ENCODE measurements around the gene STARD9.
"Not testable (repeated sequence)": the region's sequence is repeated elsewhere in the genome, so short reads cannot be mapped to it uniquely, and the experiment has no call there.

Gene STARD9

DNA sequence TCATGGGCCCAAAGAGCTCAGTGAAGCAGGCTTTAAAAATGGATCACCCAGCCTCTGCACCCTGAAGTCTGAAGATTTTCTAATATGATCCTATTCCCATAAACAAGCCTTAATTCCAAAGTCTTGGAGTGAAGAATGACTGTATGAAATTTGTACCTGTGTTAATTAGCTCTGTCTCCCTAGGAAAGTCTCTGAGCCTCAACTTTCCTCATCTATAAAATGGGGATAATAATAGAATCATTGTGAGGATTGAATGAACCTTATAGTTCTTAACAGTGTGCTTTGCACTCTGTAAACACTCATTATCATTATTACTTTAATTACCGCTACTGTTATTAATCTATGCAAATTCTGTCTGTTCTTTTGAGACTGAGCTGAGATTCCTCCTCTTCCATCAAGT, 99.6 kb downstream of the STARD9 start:
- Histone ChIP-seq H4K20me1 (no peaks in the 10 kb centered on the region), H3K4me2 (no peak overlapping the region), H3K4me3 (no peak overlapping the region), H3K27me3 (no peaks in the 10 kb centered on the region), H3K4me1 (no peaks in the 10 kb centered on the region), H3K9ac (no peak overlapping the region), H3K36me3 (peaks cover 86% of the 10 kb centered on the region), H3K27ac (no peak overlapping the region), H3K9me3 (no peaks in the 10 kb centered on the region)
- TF ChIP-seq Cebpa-rat (IDR thresholded peaks at IDR 0.05), result no peak

DNA sequence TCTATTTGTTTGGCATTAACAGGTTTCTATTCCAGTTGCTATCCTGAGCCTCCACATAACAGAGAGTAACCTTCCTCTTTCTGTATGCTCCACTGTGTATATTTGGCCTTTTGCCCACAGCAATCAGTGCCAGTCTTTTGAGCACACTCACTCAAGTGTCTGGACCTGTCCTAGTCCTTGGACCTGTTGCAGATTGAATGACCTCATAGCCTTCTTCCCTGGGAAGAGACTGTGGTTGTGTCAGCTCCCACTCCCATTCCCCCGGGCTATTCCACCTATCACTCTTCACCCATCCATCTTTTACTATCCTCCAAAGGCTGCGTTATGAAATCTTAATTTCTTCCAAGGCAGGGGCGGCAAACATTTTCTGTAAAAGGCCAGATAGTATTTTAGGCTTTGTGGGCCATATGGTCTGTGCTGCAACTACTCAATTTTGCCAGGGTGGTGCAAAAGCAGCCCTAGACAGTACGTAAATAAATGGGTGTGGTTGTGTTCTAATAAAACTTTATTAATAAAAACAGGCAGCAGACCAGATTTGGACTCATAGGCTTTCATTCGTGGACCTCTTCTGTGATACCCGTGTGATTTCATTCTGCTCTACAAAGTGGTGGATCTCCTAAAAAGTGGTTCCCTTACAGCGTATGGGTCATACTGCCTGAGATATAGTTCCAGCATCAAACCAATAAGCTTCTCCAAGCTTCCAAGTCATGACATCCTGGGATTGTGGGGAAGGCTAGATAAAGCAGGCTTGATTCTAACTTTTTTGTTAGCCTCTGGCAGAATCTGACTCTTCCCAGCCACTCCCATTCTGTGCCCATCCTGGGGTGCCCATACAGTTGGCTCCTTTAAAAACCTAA, 104.1 kb downstream of the STARD9 start:
- H3K9me3 ChIP-seq, result no peaks in the 10 kb centered on the region

DNA sequence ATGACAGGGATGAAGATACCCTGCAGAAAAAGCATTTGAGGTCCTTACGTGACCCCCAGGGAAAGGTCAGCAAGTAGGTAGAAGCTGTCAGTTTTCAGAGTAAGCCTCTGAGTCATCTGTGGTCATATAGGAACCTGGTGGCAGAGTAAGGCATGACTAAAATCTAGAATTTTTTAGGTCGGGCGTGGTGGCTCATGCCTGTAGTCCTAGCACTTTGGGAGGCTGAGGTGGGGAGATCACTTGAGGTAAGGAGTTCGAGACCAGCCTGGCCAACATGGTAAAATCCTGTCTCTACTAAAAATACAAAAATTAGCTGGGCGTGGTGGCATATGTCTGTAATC, 104.7 kb downstream of the STARD9 start:
- H3K4me1 ChIP-seq, H3K27me3 ChIP-seq, H4K20me1 ChIP-seq, H3K4me2 ChIP-seq, H3K9ac ChIP-seq, H3K27ac ChIP-seq, H3K4me3 ChIP-seq, H3K9me3 ChIP-seq: not testable (repeated sequence)
- H3K36me3 ChIP-seq, result peaks cover 95% of the 10 kb centered on the region

More for the DNA sequence above, 104.1 kb downstream of the STARD9 start:
- H4K20me1 ChIP-seq, result no peaks in the 10 kb centered on the region
- TF ChIP-seq Cebpa-rat (IDR thresholded peaks at IDR 0.05), result no peak
- H3K4me2 ChIP-seq, result no peak overlapping the region
- H3K27me3 ChIP-seq, result no peaks in the 10 kb centered on the region
- H3K4me1 ChIP-seq, result no peaks in the 10 kb centered on the region
- no peak overlapping the region for H3K4me3 ChIP-seq
- peaks cover 95% of the 10 kb centered on the region for H3K36me3 ChIP-seq
- H3K27ac ChIP-seq, result no peak overlapping the region
- no peak overlapping the region for H3K9ac ChIP-seq

DNA sequence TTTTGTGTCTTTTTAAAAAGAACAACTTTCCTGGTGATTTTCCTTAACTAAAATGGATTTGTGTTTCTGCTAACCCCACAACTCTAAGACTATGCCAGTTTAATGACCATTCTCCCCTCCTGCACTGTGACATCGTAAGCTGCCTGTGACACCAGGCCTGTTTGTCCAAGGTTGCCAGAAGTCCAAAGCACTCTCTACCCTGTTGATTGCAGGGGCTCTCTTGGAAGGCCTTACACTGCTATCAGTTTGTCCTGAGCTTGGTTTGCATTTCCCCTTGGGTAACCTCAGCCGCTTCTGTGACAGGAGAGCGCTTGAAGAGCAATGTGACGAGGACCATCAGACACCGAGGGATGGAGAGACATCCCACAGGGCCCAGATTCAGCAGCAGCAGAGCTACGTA, 105.7 kb downstream of the STARD9 start:
- peaks cover 95% of the 10 kb centered on the region for H3K36me3 ChIP-seq
- no peaks in the 10 kb centered on the region for H4K20me1 ChIP-seq
- H3K27me3 ChIP-seq, result no peaks in the 10 kb centered on the region
- no peaks in the 10 kb centered on the region for H3K4me1 ChIP-seq
- no peak overlapping the region for H3K27ac ChIP-seq
- no peak overlapping the region for H3K9ac ChIP-seq
- H3K9me3 ChIP-seq, result no peaks in the 10 kb centered on the region
- no peak overlapping the region for H3K4me2 ChIP-seq
- no peak for TF ChIP-seq Cebpa-rat (IDR thresholded peaks at IDR 0.05)
- no peak overlapping the region for H3K4me3 ChIP-seq

DNA sequence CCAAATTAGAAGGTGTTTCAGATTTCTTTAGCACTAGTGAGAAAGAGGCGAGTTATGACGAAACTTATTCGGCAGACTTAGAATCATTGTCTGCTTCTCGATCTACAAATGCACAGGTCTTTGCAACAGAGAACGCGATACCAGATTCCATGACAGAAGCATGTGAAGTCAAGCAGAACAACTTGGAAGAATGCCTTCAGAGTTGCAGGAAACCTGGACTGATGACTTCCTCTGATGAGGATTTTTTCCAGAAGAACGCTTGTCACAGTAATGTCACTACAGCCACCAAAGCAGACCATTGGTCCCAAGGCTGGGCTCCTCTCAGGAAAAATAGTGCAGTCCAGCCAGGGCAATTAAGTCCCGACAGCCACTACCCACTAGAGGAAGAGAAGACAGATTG, 110.9 kb downstream of the STARD9 start:
- Histone ChIP-seq H4K20me1 (no peaks in the 10 kb centered on the region), H3K9ac (no peak overlapping the region), H3K4me3 (no peak overlapping the region), H3K27ac (no peak overlapping the region), H3K36me3 (peaks cover 99% of the 10 kb centered on the region), H3K27me3 (no peaks in the 10 kb centered on the region), H3K9me3 (no peaks in the 10 kb centered on the region), H3K4me1 (no peaks in the 10 kb centered on the region), H3K4me2 (no peak overlapping the region)
- TF ChIP-seq Cebpa-rat (IDR thresholded peaks at IDR 0.05), result no peak

DNA sequence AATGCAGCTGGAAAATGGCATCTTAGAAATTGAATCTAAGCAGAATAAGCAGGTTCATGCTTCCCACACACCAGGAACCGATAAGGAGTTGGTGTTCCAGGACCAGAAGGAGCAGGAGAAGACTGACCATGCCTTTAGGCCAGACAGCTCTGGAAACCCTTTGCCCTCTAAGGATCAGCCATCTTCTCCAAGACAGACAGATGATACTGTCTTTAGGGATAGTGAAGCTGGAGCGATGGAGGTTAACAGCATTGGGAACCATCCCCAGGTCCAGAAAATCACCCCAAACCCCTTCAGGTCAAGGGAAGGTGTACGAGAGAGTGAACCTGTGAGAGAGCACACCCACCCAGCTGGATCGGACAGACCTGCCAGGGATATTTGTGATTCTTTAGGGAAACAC, 112.3 kb downstream of the STARD9 start:
- H3K4me2 ChIP-seq, result no peak overlapping the region
- H3K27me3 ChIP-seq, result no peaks in the 10 kb centered on the region
- H3K27ac ChIP-seq, result no peak overlapping the region
- no peaks in the 10 kb centered on the region for H4K20me1 ChIP-seq
- H3K4me3 ChIP-seq, result no peak overlapping the region
- no peaks in the 10 kb centered on the region for H3K9me3 ChIP-seq
- no peak for TF ChIP-seq Cebpa-rat (IDR thresholded peaks at IDR 0.05)
- peaks cover 99% of the 10 kb centered on the region for H3K36me3 ChIP-seq
- no peak overlapping the region for H3K9ac ChIP-seq
- no peaks in the 10 kb centered on the region for H3K4me1 ChIP-seq

DNA sequence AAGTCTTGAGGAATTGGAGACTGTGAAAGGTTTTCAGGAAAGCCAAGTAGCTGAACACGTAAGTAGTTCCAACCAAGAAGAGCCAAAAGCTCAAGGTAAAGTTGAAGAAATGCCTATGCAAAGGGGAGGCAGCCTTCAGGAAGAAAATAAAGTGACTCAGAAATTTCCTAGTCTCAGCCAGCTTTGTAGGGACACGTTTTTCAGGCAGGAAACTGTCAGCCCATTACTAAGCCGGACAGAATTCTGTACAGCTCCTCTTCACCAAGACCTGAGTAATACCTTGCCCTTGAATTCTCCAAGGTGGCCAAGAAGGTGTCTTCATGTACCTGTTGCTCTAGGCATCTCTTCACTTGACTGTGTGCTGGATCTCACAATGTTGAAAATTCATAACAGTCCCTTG, 112.9 kb downstream of the STARD9 start:
- Histone ChIP-seq H4K20me1 (no peaks in the 10 kb centered on the region), H3K4me2 (no peak overlapping the region), H3K9ac (no peak overlapping the region), H3K36me3 (peaks cover 99% of the 10 kb centered on the region), H3K27ac (no peak overlapping the region), H3K9me3 (no peaks in the 10 kb centered on the region), H3K4me1 (no peaks in the 10 kb centered on the region), H3K4me3 (no peak overlapping the region), H3K27me3 (no peaks in the 10 kb centered on the region)
- no peak for TF ChIP-seq Cebpa-rat (IDR thresholded peaks at IDR 0.05)

DNA sequence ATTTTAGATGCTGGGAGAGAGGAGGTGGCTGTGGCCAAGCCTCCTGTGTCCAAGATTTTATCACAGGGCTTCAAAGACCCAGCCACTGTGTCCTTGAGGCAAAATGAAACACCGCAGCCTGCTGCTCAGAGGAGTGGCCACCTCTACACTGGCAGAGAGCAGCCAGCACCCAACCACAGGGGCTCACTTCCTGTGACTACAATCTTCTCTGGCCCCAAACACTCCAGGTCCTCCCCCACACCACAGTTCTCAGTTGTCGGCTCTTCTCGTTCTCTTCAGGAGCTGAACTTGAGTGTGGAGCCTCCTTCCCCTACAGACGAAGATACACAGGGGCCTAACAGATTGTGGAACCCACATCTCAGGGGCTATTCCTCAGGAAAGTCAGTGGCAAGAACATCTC, 115.9 kb downstream of the STARD9 start:
- TF ChIP-seq Cebpa-rat (IDR thresholded peaks at IDR 0.05), result no peak
- Histone ChIP-seq H4K20me1 (no peaks in the 10 kb centered on the region), H3K4me1 (no peaks in the 10 kb centered on the region; the same call in 1 of the 2 replicates), H3K36me3 (peaks cover 99% of the 10 kb centered on the region), H3K27ac (no peak overlapping the region), H3K4me3 (no peak overlapping the region), H3K27me3 (no peaks in the 10 kb centered on the region), H3K9me3 (no peaks in the 10 kb centered on the region), H3K9ac (no peak overlapping the region), H3K4me2 (no peak overlapping the region)

DNA sequence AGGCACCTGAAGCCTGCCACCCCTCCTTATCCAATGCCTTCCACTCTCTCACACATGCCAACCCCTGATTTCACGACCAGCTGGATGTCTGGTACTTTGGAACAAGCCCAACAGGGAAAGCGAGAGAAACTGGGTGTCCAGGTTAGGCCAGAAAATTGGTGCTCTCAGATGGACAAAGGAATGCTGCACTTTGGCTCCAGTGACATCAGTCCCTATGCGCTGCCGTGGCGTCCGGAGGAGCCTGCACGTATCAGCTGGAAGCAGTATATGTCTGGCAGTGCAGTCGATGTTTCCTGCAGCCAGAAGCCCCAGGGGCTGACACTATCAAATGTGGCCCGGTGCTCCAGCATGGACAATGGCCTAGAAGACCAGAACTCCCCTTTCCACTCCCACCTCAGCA, 116.4 kb downstream of the STARD9 start:
- no peaks in the 10 kb centered on the region for H4K20me1 ChIP-seq

DNA sequence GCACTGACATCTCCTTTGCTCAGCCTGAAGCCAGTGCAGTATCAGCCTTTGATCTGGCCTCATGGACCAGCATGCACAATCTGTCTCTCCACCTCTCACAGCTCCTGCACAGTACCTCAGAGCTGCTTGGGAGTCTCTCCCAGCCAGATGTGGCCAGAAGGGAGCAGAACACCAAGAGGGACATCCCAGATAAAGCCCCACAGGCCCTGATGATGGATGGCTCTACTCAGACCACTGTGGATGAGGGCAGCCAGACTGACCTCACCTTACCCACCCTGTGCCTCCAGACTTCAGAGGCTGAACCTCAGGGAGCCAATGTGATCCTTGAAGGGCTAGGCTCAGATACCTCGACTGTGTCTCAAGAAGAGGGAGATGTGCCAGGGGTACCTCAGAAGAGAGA, 117.1 kb downstream of the STARD9 start:
- H3K9ac ChIP-seq, result no peak overlapping the region
- H3K36me3 ChIP-seq, result peaks cover 99% of the 10 kb centered on the region
- H4K20me1 ChIP-seq, result no peaks in the 10 kb centered on the region
- no peak overlapping the region for H3K4me3 ChIP-seq
- no peak overlapping the region for H3K27ac ChIP-seq
- no peak for TF ChIP-seq Cebpa-rat (IDR thresholded peaks at IDR 0.05)
- no peaks in the 10 kb centered on the region for H3K9me3 ChIP-seq
- no peaks in the 10 kb centered on the region for H3K27me3 ChIP-seq
- no peaks in the 10 kb centered on the region; the same call in 1 of the 2 replicates for H3K4me1 ChIP-seq
- no peak overlapping the region for H3K4me2 ChIP-seq

More for the DNA sequence above, 116.4 kb downstream of the STARD9 start:
- no peaks in the 10 kb centered on the region; the same call in 1 of the 2 replicates for H3K4me1 ChIP-seq
- no peaks in the 10 kb centered on the region for H3K27me3 ChIP-seq
- H3K4me2 ChIP-seq, result no peak overlapping the region
- TF ChIP-seq Cebpa-rat (IDR thresholded peaks at IDR 0.05), result no peak
- no peak overlapping the region for H3K9ac ChIP-seq
- no peaks in the 10 kb centered on the region for H3K9me3 ChIP-seq
- H3K36me3 ChIP-seq, result peaks cover 99% of the 10 kb centered on the region
- H3K4me3 ChIP-seq, result no peak overlapping the region
- no peak overlapping the region for H3K27ac ChIP-seq
